Heart left ventricle (tissue), 16 donors: ENCODE data around the gene DVL1. TPM values are rescaled to one million over a fixed set of nuclear protein-coding genes. Genes with fewer than 3 reads are reported as not detected.
A peak's percentile ranks its signal among the peaks of the same experiment; 100 is the strongest.

Experiments used
- ATAC-seq, 4 donors: fragments of 200-7000 bp; cut with Tn5 transposase; one replicate each; pipeline ENCODE4 v1.9.1; 2020 to 2022; ENCODE audit warnings: moderate library complexity in 4 of 4, mild to moderate bottlenecking in 3 of 4, moderate number of reproducible peaks in 1 of 4
- DNase-seq, 5 donors: peaks; one replicate each; pipeline ENCODE4 v3.0.0-alpha.2; 2020
- H3K27ac ChIP-seq, 12 donors: fragments of 200-600 bp; sonication (generic) in 4 of 12; one replicate each; pipeline versions ENCODE4 v1.5.0 to v1.8.0; 2016 to 2022; ENCODE audit warnings: mild to moderate bottlenecking in 2 of 12
- H3K27me3 ChIP-seq, 9 donors: fragments of 200-600 bp; sonication (generic) in 2 of 9; one replicate each; pipeline versions ENCODE4 v1.5.1 to v1.8.0; 2016 to 2022; ENCODE audit warnings: mild to moderate bottlenecking in 3 of 9
- H3K36me3 ChIP-seq, 9 donors: fragments of 200-600 bp; sonication (generic) in 2 of 9; one replicate each; pipeline versions ENCODE4 v1.5.0 to v1.8.0; 2018 to 2022; ENCODE audit warnings: mild to moderate bottlenecking in 2 of 9
- H3K4me1 ChIP-seq, 12 donors: fragments of 200-600 bp; sonication (generic) in 4 of 12; one replicate each; pipeline versions ENCODE4 v1.5.0 to v1.8.0; 2016 to 2022; ENCODE audit warnings: mild to moderate bottlenecking in 3 of 12
- H3K4me3 ChIP-seq, 12 donors: fragments of 200-600 bp; sonication (generic) in 4 of 12; one replicate each; pipeline versions ENCODE4 v1.5.0 to v1.8.0; 2017 to 2022; ENCODE audit warnings: mild to moderate bottlenecking in 9 of 12, moderate library complexity in 4 of 12
- H3K9me3 ChIP-seq, 12 donors: fragments of 200-600 bp; sonication (generic) in 4 of 12; one replicate each; pipeline versions ENCODE4 v1.5.0 to v1.8.0; 2016 to 2022; ENCODE audit warnings: mild to moderate bottlenecking in 1 of 12
- CTCF ChIP-seq, 12 donors: fragments of 200-600 bp; sonication (generic) in 4 of 12; IDR thresholded peaks; one replicate each; pipeline versions ENCODE4 v1.5.0 to v1.8.0; 2018 to 2022; ENCODE audit warnings: antibody characterized with exemption in 12 of 12, mild to moderate bottlenecking in 5 of 12
- POLR2A ChIP-seq, 2 donors: fragments of 450-650 bp; IDR thresholded peaks; one replicate each; pipeline ENCODE4 v1.6.1; 2017; ENCODE audit warnings: antibody characterized with exemption in 2 of 2, mild to moderate bottlenecking in 2 of 2, moderate library complexity in 2 of 2
- whole genome bisulfite sequencing, 4 donors: extraction: QIAGEN DNeasy Blood & Tissue Kit in 2 of 4; methylation state at CpG; one replicate each; pipeline versions ENCODE4 v1.1.5 to v1.1.7; 2013 to 2018; 5-methylcytosine and 5-hydroxymethylcytosine counted together
- intact Hi-C, 10 donors: fragments of 100-400 bp; cut with DNase I; formaldehyde crosslinking; loops; one replicate each; pipeline versions ENCODE4 v1.11.1 to v1.14.2; 2022
- polyA plus RNA-seq, 2 donors: library from polyadenylated mRNA; stranded (reverse); fragments of 200-250 nt; gene quantifications; one replicate each; pipeline ENCODE4 v1.2.3, GENCODE V29; 2013
- total RNA-seq, 9 donors: library from RNA; depleted of rRNA in 2 of 9; stranded (reverse); fragments of >200 nt in 2 of 9; fragmentation: NEBNext Ultra II Directional in 3 of 9; extraction: Animal tissue kit (Norgen Biotek cat#: 25700) in 3 of 9; gene quantifications; one replicate each; pipeline versions ENCODE4 v1.1.0 to v1.2.4, GENCODE V29; 2016 to 2023
- donor health status: ischemic (EF 13 %, LVEDD 7.1; RV severe dilation, severe dysfunction).
- donor health status: healthy with polysubstance abuse.
- donor health status: DM: no; HTN: yes; CAD: no.
- donor health status: DM: no; HTN: no; CAD: no.
- donor health status: ischemic (EF 25% LVEDD 6.9; RV normal size, moderate dysfunction).
- donor health status: ischemic (EF 25% LVEDD 5.7; RV mildly dilated, moderate dysfunction).
- donor health status: healthy.
- donor health status: DM: yes; HTN: yes; CAD: no.
- donor health status: ischemic (EF 35%, LVEDD 5.7; RV mildly dilated, moderate dysfunction).
- donor health status: nonischemic (EF 11% LVEDD 7.7; RV severe dilation, severe dysfunction).
- donor health status: DM: yes; HTN: yes; CAD: no.
- donor health status: PGD.
- donor health status: ischemic (EF 29% LVEDD 5.4; RV normal size, mild dysfunction).
- donor health status: nonischemic (EF 23%, LVEDD 6.1; RV moderate dilation, normal function).

The DVL1 gene
- total and polyA plus RNA-seq, 11 donors = 75.3 to 177 (median 87.1) TPM

GRCh38 chr1:1324524-1325287 lies 24.5 kb downstream of the DVL1 start, which contains the start of the genes CPTP and INTS11:
Gene CPTP, plus strand, starts transcription at chr1:1324802. Its CDS starts 2,109 bp downstream, at chr1:1326911.
Gene INTS11, minus strand, starts transcription at chr1:1324660. Its CDS starts 52 bp downstream, at chr1:1324608.
- Histone ChIP-seq H3K27me3 (no peaks in the 10 kb centered on the region), H3K4me1 (peaks cover 7 to 80% (median 43%) of the 10 kb centered on the region in 12 donors), H3K4me3 (peak within 1 kb of the TSS; percentile 73 to 100 (median 95)), H3K36me3 (peaks cover 0 to 38% (median 33%) of the 10 kb centered on the region in 9 donors), H3K9me3 (no peaks in the 10 kb centered on the region), H3K27ac (peak within 1 kb of the TSS; percentile 88 to 98 (median 96))
- intact Hi-C loops = loop anchor here in 1 of 10 donors (2.0 kb wide), 1 partner anchor 24 kb away; the partner anchor contains the start of gene DVL1
- DNase-seq (peak; percentile 94 to 99 (median 96)), ATAC-seq (peak; percentile 55 to 81 (median 80))
- TF ChIP-seq CTCF (IDR thresholded peaks at IDR 0.05) (no peak), POLR2A (IDR thresholded peaks at IDR 0.05) (peak; percentile 52 to 81)
- 0 to 2% (median 1%) methylated on average over 5 to 84 of the region's 84 CpGs for WGBS, 4 donors

GRCh38 chr1:1324084-1324523 lies 25.1 kb downstream of the DVL1 start:
- peak overlapping the region; percentile 67 to 98 (median 96) for H3K27ac ChIP-seq
- ATAC-seq = no peak
- intact Hi-C loops = loop anchor here in 1 of 10 donors (2.0 kb wide), 1 partner anchor 25 kb away; the partner anchor contains the start of gene DVL1
- peak overlapping the region; percentile 73 to 100 (median 95) for H3K4me3 ChIP-seq
- no peak for DNase-seq
- 0 to 1% (median 0%) methylated on average over 5 to 41 of the region's 41 CpGs for WGBS, 4 donors
- no peaks in the 10 kb centered on the region for H3K9me3 ChIP-seq
- H3K27me3 ChIP-seq = no peaks in the 10 kb centered on the region
- H3K4me1 ChIP-seq = peaks cover 7 to 80% (median 43%) of the 10 kb centered on the region in 12 donors
- H3K36me3 ChIP-seq = peaks cover 0 to 44% (median 36%) of the 10 kb centered on the region in 9 donors
- TF ChIP-seq POLR2A (IDR thresholded peaks at IDR 0.05) (no peak), CTCF (IDR thresholded peaks at IDR 0.05) (no peak)

- no peak for TF ChIP-seq CTCF (IDR thresholded peaks at IDR 0.05)
- no peak for TF ChIP-seq POLR2A (IDR thresholded peaks at IDR 0.05)
- peaks cover 0 to 44% (median 30%) of the 10 kb centered on the region in 9 donors for H3K36me3 ChIP-seq
- 78 to 92% (median 87%) methylated on average over 9 to 10 of the region's 10 CpGs for WGBS, 4 donors
- H3K4me3 ChIP-seq = peak overlapping the region in 1 of 12 donors; percentile 28
- no peaks in the 10 kb centered on the region for H3K9me3 ChIP-seq
- H3K27me3 ChIP-seq = no peaks in the 10 kb centered on the region
- intact Hi-C loops = no loop called here
- ATAC-seq (no peak), DNase-seq (no peak)
- H3K4me1 ChIP-seq = peaks cover 7 to 80% (median 47%) of the 10 kb centered on the region in 12 donors
- H3K27ac ChIP-seq = no peak overlapping the region
Measured at GRCh38 chr1:1322952-1323351, 26.3 kb downstream of the DVL1 start.

- ATAC-seq (no peak), DNase-seq (no peak)
- Histone ChIP-seq H3K36me3 (peaks cover 0 to 44% (median 29%) of the 10 kb centered on the region in 9 donors), H3K4me3 (no peak overlapping the region), H3K27me3 (no peaks in the 10 kb centered on the region), H3K27ac (no peak overlapping the region), H3K4me1 (peaks cover 7 to 80% (median 50%) of the 10 kb centered on the region in 12 donors), H3K9me3 (no peaks in the 10 kb centered on the region)
- intact Hi-C loops = no loop called here
- WGBS, 4 donors = 86 to 93% (median 89%) methylated on average over 4 to 14 of the region's 14 CpGs
- TF ChIP-seq POLR2A (IDR thresholded peaks at IDR 0.05) = no peak
- no peak for TF ChIP-seq CTCF (IDR thresholded peaks at IDR 0.05)
Measured at GRCh38 chr1:1322418-1322817, 26.8 kb downstream of the DVL1 start.
